Activated T-cell treated with anti-CD3 and anti-CD28 coated beads for 4 hours (primary cell): Measurements from ENCODE around the gene MTA2.
A peak's percentile ranks its signal among the peaks of the same experiment; 100 is the strongest.

Experiments used
- DNase-seq: peaks from one replicate; pipeline ENCODE4 v3.0.0-alpha.2; 2020

The MTA2 gene

DNA sequence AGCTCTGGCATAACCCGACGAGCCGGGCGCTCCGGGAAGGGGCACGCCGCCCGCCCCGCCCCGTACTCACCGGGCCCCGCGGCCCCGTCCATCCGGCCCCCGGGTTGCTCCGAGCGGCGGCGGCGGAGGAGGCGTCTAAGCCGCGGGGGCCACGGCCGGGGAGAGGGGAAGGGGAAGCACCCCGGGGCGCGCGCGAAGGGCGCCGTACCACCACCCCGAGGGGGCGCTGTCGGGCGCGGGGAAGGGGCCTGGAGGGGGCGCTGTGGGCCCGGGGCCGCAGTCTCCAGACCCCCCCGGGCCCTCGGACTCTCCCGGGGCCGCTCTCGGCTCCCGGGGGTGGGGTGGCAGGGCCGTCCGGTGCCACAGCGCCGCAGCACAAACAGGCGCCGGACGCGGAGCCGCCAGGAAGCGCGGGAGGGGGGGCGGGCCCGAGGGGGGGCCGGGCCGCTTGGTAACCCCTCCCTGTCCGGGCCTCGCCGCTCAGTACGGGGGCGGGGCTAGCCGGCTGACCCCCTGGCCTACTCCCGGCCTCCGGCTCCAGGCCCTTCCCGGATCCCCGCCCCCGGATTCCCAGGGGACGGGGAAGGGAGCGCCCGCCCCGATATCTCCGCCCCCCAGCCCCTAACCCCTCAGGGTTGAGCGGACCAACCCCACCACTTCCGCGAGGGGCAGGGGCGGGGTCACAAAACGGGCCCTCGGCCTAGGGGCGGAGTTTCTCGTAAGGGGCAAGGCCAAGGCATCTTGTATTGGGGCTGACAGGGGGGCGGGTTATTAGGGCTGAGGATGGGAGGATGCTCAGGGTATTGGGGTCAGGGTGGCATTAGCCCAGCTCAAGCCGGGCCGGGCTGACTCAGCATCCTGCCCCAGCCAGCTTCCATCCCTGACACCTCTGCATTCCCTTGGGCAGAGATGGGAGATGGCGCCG is 11.0 kb upstream of the MTA2 start, which contains the start of the genes EML3 and ROM1:
EML3 (minus strand) TSS at position 410 of the 925 bp plus-strand sequence; CDS start at position 92, 318 bp downstream.
ROM1 (plus strand) TSS at position 892 of the 925 bp plus-strand sequence; CDS start at position 917, 25 bp downstream.
- peak; percentile 86 for DNase-seq

- DNase-seq = peak; percentile 42
Measured at GRCh38 chr11:62611705-62612365, 10.2 kb upstream of the MTA2 start.

GRCh38 chr11:62610814-62611704 is 9.4 kb upstream of the MTA2 start:
- no peak for DNase-seq

DNA sequence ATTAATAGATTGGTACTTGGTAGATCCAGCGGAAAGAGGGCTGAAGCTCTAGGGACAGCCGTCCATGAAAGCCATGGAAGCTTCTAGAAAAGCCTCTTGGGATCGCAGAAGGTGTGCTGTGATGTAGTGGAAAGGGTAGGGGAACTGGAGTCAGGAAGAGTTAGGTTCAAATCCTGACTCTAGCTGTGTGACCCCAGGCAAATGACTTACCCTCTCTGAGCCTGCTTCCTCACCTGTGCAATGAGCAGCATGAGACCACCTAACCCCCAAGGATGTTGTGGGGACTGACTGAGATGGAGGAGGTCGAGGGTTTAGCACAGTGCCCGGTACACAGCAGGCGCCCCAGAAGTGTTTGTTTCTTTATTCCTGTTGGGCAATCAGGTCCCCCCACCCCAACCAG is 8.7 kb upstream of the MTA2 start:
- no peak for DNase-seq

DNA sequence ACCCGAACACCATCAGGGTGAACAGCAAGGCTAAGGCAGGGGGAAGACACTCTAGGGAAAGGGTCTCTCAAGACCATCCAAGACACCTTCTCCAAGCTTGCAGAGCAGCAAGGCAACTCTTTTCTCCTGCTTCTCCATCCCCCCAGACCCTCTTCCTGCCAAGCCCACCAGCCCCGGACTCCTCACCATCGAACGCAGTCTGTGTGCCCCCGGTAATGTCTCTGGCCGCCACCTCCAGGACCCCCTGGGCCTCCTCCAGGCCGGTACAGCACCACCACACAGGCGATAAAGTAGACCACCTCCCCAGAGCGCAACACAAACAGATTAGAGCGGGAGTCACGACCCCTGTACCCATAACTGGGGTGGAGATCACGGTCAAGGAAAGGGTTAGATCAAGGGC is 7.1 kb upstream of the MTA2 start:
- no peak for DNase-seq

GRCh38 chr11:62607714-62608113 is 6.0 kb upstream of the MTA2 start:
- DNase-seq = no peak

GRCh38 chr11:62605902-62606301 is 4.2 kb upstream of the MTA2 start:
- DNase-seq = no peak

DNA sequence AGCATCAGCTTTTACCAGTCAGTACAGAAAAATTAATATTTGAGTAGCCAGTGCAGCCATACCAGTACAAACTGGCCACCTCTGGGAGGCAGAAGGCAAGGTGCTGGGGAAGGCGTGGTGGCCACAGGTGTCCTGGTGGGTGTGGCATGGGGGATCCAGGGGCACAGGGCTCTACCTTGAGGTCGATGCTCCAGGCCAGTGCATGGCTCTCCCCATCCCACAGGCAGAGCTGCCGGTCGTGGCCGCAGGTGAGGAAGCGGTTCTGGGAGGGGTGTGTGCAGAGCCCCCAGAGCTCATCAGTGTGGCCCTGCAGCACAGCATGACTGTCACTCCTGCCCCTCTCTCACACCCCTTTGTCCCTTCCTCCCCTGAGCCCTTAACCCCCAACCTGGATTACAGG is 3.8 kb upstream of the MTA2 start:
- DNase-seq = no peak

- DNase-seq = no peak
Measured at GRCh38 chr11:62604460-62605120, 2.9 kb upstream of the MTA2 start.

GRCh38 chr11:62603776-62604299 is 2.2 kb upstream of the MTA2 start:
- DNase-seq = no peak

DNA sequence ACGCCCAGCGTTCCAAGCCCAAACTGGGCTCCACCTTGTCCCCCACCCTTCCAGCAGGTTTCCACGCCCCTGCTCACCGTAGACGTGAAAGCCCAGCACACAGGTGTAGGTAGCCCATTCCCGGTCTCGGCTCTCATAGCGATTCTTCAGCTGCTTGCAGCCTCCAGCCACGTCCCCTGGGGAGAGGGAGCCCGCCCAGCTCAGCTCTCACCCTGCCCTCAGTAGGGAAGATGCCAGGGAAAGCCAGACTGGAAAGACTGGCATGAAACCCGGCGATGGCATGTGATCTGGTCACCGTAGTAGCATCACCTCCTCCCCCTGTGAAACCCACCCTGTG is 1.4 kb upstream of the MTA2 start:
- no peak for DNase-seq

GRCh38 chr11:62602141-62603071 is 741 bp upstream of the MTA2 start:
- DNase-seq = no peak

- DNase-seq = no peak
Measured at GRCh38 chr11:62601122-62601371, 618 bp downstream of the MTA2 start.

DNA sequence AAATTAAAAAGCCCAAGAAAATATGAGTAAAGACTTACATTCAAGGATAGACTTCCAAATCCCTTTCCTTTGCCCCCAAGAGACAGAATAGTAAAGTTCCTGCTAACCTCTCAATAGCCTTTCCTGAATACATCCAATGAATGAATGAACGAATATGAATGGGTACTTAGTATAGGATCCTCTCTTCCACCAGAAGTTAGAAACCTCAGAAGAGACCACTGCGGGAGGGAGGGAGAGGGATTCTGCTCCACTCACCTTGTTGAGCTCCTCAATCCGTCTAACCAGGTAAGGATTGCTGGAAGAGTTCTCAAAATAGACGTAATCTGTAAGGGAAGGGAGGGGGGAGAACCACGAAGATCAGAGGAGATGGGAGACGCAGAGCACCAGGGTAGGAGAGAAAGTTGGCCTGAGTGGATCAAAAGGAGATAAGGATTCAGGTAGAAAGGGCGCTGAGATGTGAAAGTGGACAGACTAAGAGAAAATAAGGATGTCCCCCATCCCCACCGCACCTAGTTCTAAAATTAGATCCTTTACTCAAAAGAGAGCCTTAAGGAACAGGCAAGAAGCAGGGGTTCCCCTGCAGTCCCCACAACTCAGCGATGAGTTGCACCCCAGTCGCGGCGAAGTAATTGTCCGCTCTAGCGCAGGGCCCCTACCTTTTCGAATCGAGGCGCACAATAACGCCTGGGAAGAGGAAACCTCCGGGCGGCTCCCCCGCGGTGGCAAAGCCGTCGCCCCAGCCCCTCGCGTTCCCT is 1.1 kb downstream of the MTA2 start:
- no peak for DNase-seq

DNA sequence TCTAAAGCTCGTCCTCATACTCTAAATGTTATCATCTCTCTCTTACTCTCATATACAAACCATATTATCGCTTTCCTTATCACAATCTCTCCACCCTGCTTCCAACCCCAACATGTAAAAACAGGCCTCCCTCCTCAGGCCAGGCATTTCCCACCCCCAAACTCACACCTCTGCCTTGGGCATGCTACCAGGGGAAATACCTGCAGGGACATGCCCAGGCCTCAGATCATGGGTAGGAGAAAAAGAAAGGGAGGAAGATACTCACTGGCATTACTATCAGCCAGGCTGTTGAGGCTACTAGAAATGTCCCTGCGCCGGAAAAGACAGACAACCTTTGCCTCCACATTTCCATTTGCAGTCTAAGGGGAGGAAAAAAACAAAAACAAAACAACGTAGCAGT is 1.8 kb downstream of the MTA2 start:
- DNase-seq = no peak

- DNase-seq = peak; percentile 90
Measured at GRCh38 chr11:62599069-62599696, 2.5 kb downstream of the MTA2 start.

DNA sequence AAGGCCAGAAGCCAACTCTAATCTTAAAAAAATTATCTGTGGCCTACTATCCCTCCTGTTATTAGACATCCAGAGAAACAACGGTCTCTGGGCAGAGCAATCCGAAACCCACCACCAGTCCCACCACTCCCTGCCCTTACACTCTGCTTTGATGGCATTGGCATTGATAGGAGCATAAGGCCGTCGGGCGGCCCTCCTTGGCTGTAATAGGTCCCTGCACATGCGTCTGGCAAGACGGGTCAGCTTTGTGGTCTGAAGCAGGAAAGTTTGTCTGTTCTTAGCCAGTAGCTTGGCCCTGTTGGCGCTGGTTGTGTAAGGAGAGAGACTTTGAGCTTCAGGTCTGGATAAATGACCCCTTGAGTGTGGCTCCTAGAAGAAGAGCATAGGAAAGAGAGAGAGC is 6.5 kb downstream of the MTA2 start:
- DNase-seq = no peak

DNA sequence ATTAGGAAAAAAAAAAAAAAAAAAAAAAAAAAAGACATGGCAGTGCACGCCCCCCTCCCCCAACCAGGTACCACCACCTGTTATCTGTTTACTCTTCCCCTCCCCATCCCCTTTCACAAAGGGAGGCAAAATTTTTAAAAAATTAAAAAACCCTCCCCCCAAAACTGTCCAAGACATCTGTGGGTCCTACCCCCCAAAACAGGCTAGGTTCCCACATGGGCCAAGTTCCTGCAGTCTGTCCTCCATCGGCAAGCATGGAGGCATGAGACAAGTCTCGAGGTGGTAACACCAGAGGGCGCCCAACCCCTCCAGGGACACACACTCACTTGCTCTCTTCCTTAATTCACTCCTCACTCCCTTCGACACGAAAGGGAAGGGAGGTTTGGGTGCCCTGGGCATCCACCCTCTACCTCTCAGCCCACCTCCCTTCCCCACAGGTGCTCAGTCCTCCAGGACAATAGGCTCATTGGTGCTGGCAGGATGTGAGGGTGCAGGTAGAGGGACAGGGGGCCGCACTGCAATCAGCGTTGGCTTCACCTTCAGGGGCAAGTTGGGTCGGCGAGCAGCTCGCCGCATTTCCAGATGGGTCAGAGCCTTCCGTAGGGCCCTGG is 8.1 kb downstream of the MTA2 start:
- peak; percentile 74 for DNase-seq

GRCh38 chr11:62592989-62593421 is 8.7 kb downstream of the MTA2 start:
- no peak for DNase-seq
